HG03097 (cell line): ENCODE data around the gene MYB.
"Not testable (repeated sequence)": the region's sequence is repeated elsewhere in the genome, so short reads cannot be mapped to it uniquely, and the experiment has no call there.

Experiments used
- ATAC-seq: cut with Tn5 transposase; IDR thresholded peaks from one replicate; pipeline ENCODE4 v1.9.1; 2021; ENCODE audit not compliant: unreplicated experiment, low FRiP score

Gene MYB

GRCh38 chr6:135162678-135163439, 18.2 kb upstream of the MYB start:
- no peak for ATAC-seq

- ATAC-seq = peak; percentile 68
Observed at GRCh38 chr6:135163440-135163738, 17.7 kb upstream of the MYB start.

GRCh38 chr6:135164387-135164786, 16.7 kb upstream of the MYB start:
- not testable (repeated sequence) for ATAC-seq

- ATAC-seq = no peak
Observed at GRCh38 chr6:135165031-135165430, 16.1 kb upstream of the MYB start.

GRCh38 chr6:135166515-135166914, 14.6 kb upstream of the MYB start:
- ATAC-seq = no peak

- ATAC-seq = no peak
Observed at GRCh38 chr6:135167617-135168016, 13.5 kb upstream of the MYB start.

GRCh38 chr6:135168766-135169165, 12.3 kb upstream of the MYB start:
- ATAC-seq = no peak

GRCh38 chr6:135170238-135170637, 10.9 kb upstream of the MYB start:
- no peak for ATAC-seq

GRCh38 chr6:135170849-135171248, 10.3 kb upstream of the MYB start:
- ATAC-seq = no peak

- ATAC-seq = no peak
Observed at GRCh38 chr6:135173242-135173988, 7.7 kb upstream of the MYB start.

GRCh38 chr6:135173989-135174484, 7.1 kb upstream of the MYB start:
- ATAC-seq = no peak

GRCh38 chr6:135176058-135176457, 5.0 kb upstream of the MYB start:
- ATAC-seq = no peak

- ATAC-seq = no peak
Observed at GRCh38 chr6:135176464-135176863, 4.6 kb upstream of the MYB start.

GRCh38 chr6:135179372-135179771, 1.7 kb upstream of the MYB start:
- no peak for ATAC-seq

GRCh38 chr6:135179920-135180541, 1.1 kb upstream of the MYB start:
- ATAC-seq = no peak

GRCh38 chr6:135181333-135182070, 394 bp downstream of the MYB start:
- ATAC-seq = peak; percentile 1

- peak; percentile 10 for ATAC-seq
Observed at GRCh38 chr6:135182071-135183001, 1.2 kb downstream of the MYB start.

- ATAC-seq = peak; percentile 40
Observed at GRCh38 chr6:135183002-135183531, 2.0 kb downstream of the MYB start.
